HG02798 (cell line): ENCODE results near the gene DGKE.

ENCODE experiments used
- ATAC-seq: cut with Tn5 transposase; IDR thresholded peaks from one replicate; pipeline ENCODE4 v1.9.1; 2021; ENCODE audit warnings: mild to moderate bottlenecking; ENCODE audit not compliant: unreplicated experiment, poor library complexity

DGKE gene

GRCh38 chr17:56910509-56911235 is 76.7 kb downstream of the DGKE start:
- ATAC-seq = no peak

- ATAC-seq = no peak
Measured at GRCh38 chr17:56912105-56912999, 78.4 kb downstream of the DGKE start.

- ATAC-seq = no peak
Measured at GRCh38 chr17:56913000-56913311, 79.0 kb downstream of the DGKE start.

GRCh38 chr17:56913353-56913866 is 79.5 kb downstream of the DGKE start:
- peak; percentile 45 for ATAC-seq

- peak; percentile 77 for ATAC-seq
Measured at GRCh38 chr17:56913867-56914580, 80.1 kb downstream of the DGKE start, which contains the start of gene TRIM25. Gene TRIM25 (minus strand): TSS chr17:56914049. CDS start chr17:56913988, 61 bp downstream.

- no peak for ATAC-seq
Measured at GRCh38 chr17:56914581-56915273, 80.8 kb downstream of the DGKE start.

GRCh38 chr17:56917559-56918296 is 83.8 kb downstream of the DGKE start:
- no peak for ATAC-seq

- ATAC-seq = no peak
Measured at GRCh38 chr17:56918916-56919315, 85.0 kb downstream of the DGKE start.
